H9 (cell line): ENCODE data around the gene CREB3L2. TPM values are rescaled to one million over a fixed set of nuclear protein-coding genes. Genes with fewer than 3 reads are reported as not detected.

ENCODE experiments used
- DNase-seq: peaks from one replicate; pipeline ENCODE4 v3.0.0-alpha.2; 2017
- H2AFZ ChIP-seq: one replicate; pipeline ENCODE4 v1.6.1; 2013; ENCODE audit warnings: mild to moderate bottlenecking, low read length, control low read depth, moderate library complexity
- H2AK5ac ChIP-seq: 2 replicates; pipeline ENCODE4 v1.6.1; 2013; ENCODE audit warnings: low read length, control low read depth, mixed read lengths; ENCODE audit not compliant: insufficient read length
- H2BK120ac ChIP-seq: one replicate; pipeline ENCODE4 v1.6.1; 2013; ENCODE audit warnings: low read depth, mild to moderate bottlenecking, low read length, control low read depth, inconsistent platforms; ENCODE audit not compliant: poor library complexity, severe bottlenecking
- H2BK12ac ChIP-seq: 2 replicates; pipeline ENCODE4 v1.6.1; 2013; ENCODE audit warnings: low read length, control low read depth, mixed read lengths, low read depth; ENCODE audit not compliant: insufficient read length
- H2BK15ac ChIP-seq: 2 replicates; pipeline ENCODE4 v1.6.1; 2013; ENCODE audit warnings: low read depth, low read length, control low read depth
- H2BK20ac ChIP-seq: one replicate; pipeline ENCODE4 v1.6.1; 2013; ENCODE audit warnings: low read depth, mild to moderate bottlenecking, low read length, control low read depth, inconsistent platforms; ENCODE audit not compliant: poor library complexity, severe bottlenecking
- H2BK5ac ChIP-seq: 2 replicates; pipeline ENCODE4 v1.6.1; 2013; ENCODE audit warnings: low read length, control low read depth, mixed read lengths; ENCODE audit not compliant: insufficient read length
- H3K14ac ChIP-seq: 2 replicates; pipeline ENCODE4 v1.6.1; 2013; ENCODE audit warnings: low read length, control low read depth; ENCODE audit not compliant: insufficient read depth
- H3K18ac ChIP-seq: 2 replicates; pipeline ENCODE4 v1.6.1; 2013; ENCODE audit warnings: low read depth, mild to moderate bottlenecking, mixed read lengths, low read length, control low read depth; ENCODE audit not compliant: insufficient read length
- H3K23ac ChIP-seq: 2 replicates; pipeline ENCODE4 v1.6.1; 2013; ENCODE audit warnings: low read length, control low read depth, mixed read lengths, low read depth; ENCODE audit not compliant: insufficient read length
- H3K23me2 ChIP-seq: 2 replicates; pipeline ENCODE4 v1.6.1; 2013; ENCODE audit warnings: low read depth, mild to moderate bottlenecking, mixed read lengths, low read length, control low read depth; ENCODE audit not compliant: insufficient read length, poor library complexity, severe bottlenecking
- H3K27ac ChIP-seq: 2 replicates; pipeline ENCODE4 v1.5.1; 2013; ENCODE audit warnings: low read length, control low read depth, mixed read lengths, low read depth; ENCODE audit not compliant: insufficient read length
- H3K27me3 ChIP-seq: 2 replicates; pipeline ENCODE4 v1.6.1; 2013; ENCODE audit warnings: low read length, control low read depth, inconsistent platforms; ENCODE audit not compliant: insufficient read depth
- H3K4ac ChIP-seq: 2 replicates; pipeline ENCODE4 v1.6.1; 2013; ENCODE audit warnings: low read depth, mild to moderate bottlenecking, control low read depth, inconsistent platforms, low read length, moderate library complexity
- H3K4me1 ChIP-seq: 2 replicates; pipeline ENCODE4 v1.6.1; 2013; ENCODE audit warnings: low read length, control low read depth, inconsistent platforms; ENCODE audit not compliant: insufficient read depth
- H3K4me2 ChIP-seq: 2 replicates; pipeline ENCODE4 v1.6.1; 2013; ENCODE audit warnings: low read length, control low read depth, mixed read lengths; ENCODE audit not compliant: insufficient read length, insufficient read depth
- H3K56ac ChIP-seq: 2 replicates; pipeline ENCODE4 v1.6.1; 2013; ENCODE audit warnings: low read depth, mild to moderate bottlenecking, mixed read lengths, low read length, control low read depth; ENCODE audit not compliant: insufficient read length
- H3K79me1 ChIP-seq: 2 replicates; pipeline ENCODE4 v1.6.1; 2013; ENCODE audit warnings: low read depth, mild to moderate bottlenecking, moderate library complexity, low read length, control low read depth, inconsistent platforms; ENCODE audit not compliant: insufficient read depth, poor library complexity, severe bottlenecking
- H3K79me2 ChIP-seq: 2 replicates; pipeline ENCODE4 v1.6.1; 2013; ENCODE audit warnings: low read length, control low read depth, inconsistent platforms; ENCODE audit not compliant: insufficient read depth
- H3K9ac ChIP-seq: 2 replicates; pipeline ENCODE4 v1.6.1; 2013; ENCODE audit warnings: low read length, control low read depth, mixed read lengths; ENCODE audit not compliant: insufficient read length; ENCODE audit errors: extremely low read depth
- H3K9me3 ChIP-seq: one replicate; pipeline ENCODE4 v1.6.1; 2013; ENCODE audit warnings: low read depth, low read length, inconsistent platforms; ENCODE audit not compliant: control insufficient read depth
- H3T11ph ChIP-seq: one replicate; pipeline ENCODE4 v1.6.1; 2013; ENCODE audit warnings: mild to moderate bottlenecking, low read length, control low read depth, inconsistent platforms
- H4K20me1 ChIP-seq: one replicate; pipeline ENCODE4 v1.6.1; 2013; ENCODE audit not compliant: control insufficient read depth, insufficient read length, insufficient read depth
- H4K5ac ChIP-seq: 2 replicates; pipeline ENCODE4 v1.6.1; 2013; ENCODE audit warnings: low read depth, mild to moderate bottlenecking, mixed read lengths, low read length, control low read depth; ENCODE audit not compliant: insufficient read length
- H4K8ac ChIP-seq: replicated peaks from 2 replicates; pipeline ENCODE4 v1.6.1; 2013; ENCODE audit warnings: low read length, control low read depth, mixed read lengths, low read depth; ENCODE audit not compliant: insufficient read length
- H4K91ac ChIP-seq: 2 replicates; pipeline ENCODE4 v1.6.1; 2013; ENCODE audit warnings: low read depth, mild to moderate bottlenecking, moderate library complexity, mixed read lengths, low read length, control low read depth; ENCODE audit not compliant: insufficient read length
- H3K27ac Mint-ChIP-seq, 3 experiments: 2 replicates in 2 of 3; 3 replicates in 1 of 3; pipeline ENCODE4 v1.8.0; 2020 to 2021; ENCODE audit warnings: mixed read lengths in 3 of 3, mild to moderate bottlenecking in 1 of 3, moderate library complexity in 1 of 3
- H3K27me3 Mint-ChIP-seq: 2 replicates; pipeline ENCODE4 v1.8.0; 2021; ENCODE audit warnings: low read depth, mild to moderate bottlenecking, moderate library complexity, mixed read lengths
- H3K36me3 Mint-ChIP-seq, 3 experiments: 2 replicates in 2 of 3; 3 replicates in 1 of 3; pipeline ENCODE4 v1.8.0; 2020 to 2021; ENCODE audit warnings: low read depth in 3 of 3, mixed read lengths in 3 of 3; ENCODE audit not compliant: insufficient read depth in 1 of 3
- H3K4me1 Mint-ChIP-seq, 2 experiments: 2 replicates each; pipeline ENCODE4 v1.8.0; 2020; ENCODE audit warnings: mixed read lengths in 2 of 2
- H3K4me3 Mint-ChIP-seq, 2 experiments: 2 replicates in 1 of 2; 3 replicates in 1 of 2; pipeline ENCODE4 v1.8.0; 2020 to 2021; ENCODE audit warnings: mild to moderate bottlenecking in 2 of 2, mixed read lengths in 2 of 2, moderate library complexity in 1 of 2
- H3K9me3 Mint-ChIP-seq, 2 experiments: 2 replicates in 1 of 2; 3 replicates in 1 of 2; pipeline ENCODE4 v1.8.0; 2020; ENCODE audit warnings: mild to moderate bottlenecking in 2 of 2, mixed read lengths in 2 of 2, moderate library complexity in 1 of 2
- CTCF ChIP-seq: fragments of 200-600 bp; sonication (generic); conservative IDR thresholded peaks from 3 replicates; pipeline ENCODE4 v1.8.0; 2021; ENCODE audit warnings: antibody characterized with exemption, mild to moderate bottlenecking
- WGBS: extraction: QIAGEN DNeasy Blood & Tissue Kit; methylation state at CpG from one replicate; pipeline ENCODE4 v1.1.7; 2013; ENCODE audit warnings: missing lambda C conversion rate, low lambda C conversion rate, mixed read lengths; ENCODE audit not compliant: insufficient read length; ENCODE audit errors: extremely low coverage; 5-methylcytosine and 5-hydroxymethylcytosine counted together
- total RNA-seq: library from RNA; stranded (reverse); gene quantifications from 2 replicates; pipeline ENCODE4 v1.2.1, GENCODE V29; 2021

The CREB3L2 gene
- total RNA-seq, 1 experiment from 2014 or later: 60.7 TPM

- no peak overlapping the region for H4K8ac ChIP-seq
- no peaks in the 10 kb centered on the region for H3K4me1 ChIP-seq
- no peak overlapping the region for H2AFZ ChIP-seq
- no peak overlapping the region for H3K18ac ChIP-seq
- no peak for TF ChIP-seq CTCF
- no peak for DNase-seq
- no peak overlapping the region for H4K5ac ChIP-seq
- no peaks in the 10 kb centered on the region for H3K23me2 ChIP-seq
- no peak overlapping the region for H3T11ph ChIP-seq
- H4K91ac ChIP-seq: no peak overlapping the region
- no peaks in the 10 kb centered on the region for H3K79me1 ChIP-seq
- H3K4ac ChIP-seq: no peak overlapping the region
- no peaks in the 10 kb centered on the region for H3K9me3 ChIP-seq
- Mint-ChIP-seq H3K27ac (no peak overlapping the region; a peak in 1 of 7 replicates), H3K36me3 (peaks cover 21 to 36% (median 26%) of the 10 kb centered on the region in 3 experiments), H3K4me3 (no peak overlapping the region), H3K9me3 (peaks cover 4 to 7% of the 10 kb centered on the region in 2 experiments; a peak in 3 of 5 replicates), H3K4me1 (peaks cover 3% of the 10 kb centered on the region in 2 experiments; a peak in 3 of 4 replicates), H3K27me3 (no peaks in the 10 kb centered on the region)
- H2BK12ac ChIP-seq: no peak overlapping the region
- H2BK20ac ChIP-seq: no peak overlapping the region
- no peak overlapping the region for H3K56ac ChIP-seq
- H3K27me3 ChIP-seq: no peaks in the 10 kb centered on the region
- no peak overlapping the region for H3K14ac ChIP-seq
- H2AK5ac ChIP-seq: no peak overlapping the region
- WGBS: no CpG with 5 or more reads among the region's 4 CpGs
- H3K23ac ChIP-seq: no peak overlapping the region
- no peak overlapping the region for H3K9ac ChIP-seq
- no peaks in the 10 kb centered on the region for H3K79me2 ChIP-seq
- H4K20me1 ChIP-seq: no peaks in the 10 kb centered on the region
- H2BK120ac ChIP-seq: no peak overlapping the region
- no peak overlapping the region for H3K27ac ChIP-seq
- no peak overlapping the region for H2BK15ac ChIP-seq
- H3K4me2 ChIP-seq: no peak overlapping the region
- no peak overlapping the region for H2BK5ac ChIP-seq
Observed at GRCh38 chr7:137862358-137862757, 139.5 kb downstream of the CREB3L2 start.
